Epithelial cell of esophagus (primary cell): ENCODE measurements around the gene SLC5A9.

Source experiments
- DNase-seq: peaks from one replicate; pipeline ENCODE4 v3.0.0; 2010; ENCODE audit warnings: low read depth
- H3K4me3 ChIP-seq: 2 replicates; pipeline ENCODE4 v1.5.1; 2011; ENCODE audit warnings: mild to moderate bottlenecking, low read length, control low read depth
- TF ChIP-seq, protein P1 (sequence below): IDR thresholded peaks from 2 replicates; pipeline ENCODE4 v1.5.1; 2011; ENCODE audit warnings: low read depth, mild to moderate bottlenecking, low read length, control low read depth, inconsistent platforms; ENCODE audit not compliant: insufficient read depth; ENCODE audit errors: missing control alignments

The SLC5A9 gene

GRCh38 chr1:48222501-48223242 lies at the start of gene SLC5A9:
TSS of gene SLC5A9 (plus strand) at chr1:48222716. CDS start at chr1:48222737, 21 bp downstream.
- TF ChIP-seq, protein P1, sequence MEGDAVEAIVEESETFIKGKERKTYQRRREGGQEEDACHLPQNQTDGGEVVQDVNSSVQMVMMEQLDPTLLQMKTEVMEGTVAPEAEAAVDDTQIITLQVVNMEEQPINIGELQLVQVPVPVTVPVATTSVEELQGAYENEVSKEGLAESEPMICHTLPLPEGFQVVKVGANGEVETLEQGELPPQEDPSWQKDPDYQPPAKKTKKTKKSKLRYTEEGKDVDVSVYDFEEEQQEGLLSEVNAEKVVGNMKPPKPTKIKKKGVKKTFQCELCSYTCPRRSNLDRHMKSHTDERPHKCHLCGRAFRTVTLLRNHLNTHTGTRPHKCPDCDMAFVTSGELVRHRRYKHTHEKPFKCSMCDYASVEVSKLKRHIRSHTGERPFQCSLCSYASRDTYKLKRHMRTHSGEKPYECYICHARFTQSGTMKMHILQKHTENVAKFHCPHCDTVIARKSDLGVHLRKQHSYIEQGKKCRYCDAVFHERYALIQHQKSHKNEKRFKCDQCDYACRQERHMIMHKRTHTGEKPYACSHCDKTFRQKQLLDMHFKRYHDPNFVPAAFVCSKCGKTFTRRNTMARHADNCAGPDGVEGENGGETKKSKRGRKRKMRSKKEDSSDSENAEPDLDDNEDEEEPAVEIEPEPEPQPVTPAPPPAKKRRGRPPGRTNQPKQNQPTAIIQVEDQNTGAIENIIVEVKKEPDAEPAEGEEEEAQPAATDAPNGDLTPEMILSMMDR = no peak
- no peak within 1 kb of the TSS for H3K4me3 ChIP-seq
- no peak for DNase-seq

- DNase-seq = no peak
- TF ChIP-seq, protein P1 = no peak
- no peak overlapping the region for H3K4me3 ChIP-seq
Observed at GRCh38 chr1:48175116-48175515, 47.4 kb upstream of the SLC5A9 start.

GRCh38 chr1:48177257-48177656 lies 45.3 kb upstream of the SLC5A9 start:
- TF ChIP-seq, protein P1 = no peak
- no peak for DNase-seq
- H3K4me3 ChIP-seq = no peak overlapping the region

DNA sequence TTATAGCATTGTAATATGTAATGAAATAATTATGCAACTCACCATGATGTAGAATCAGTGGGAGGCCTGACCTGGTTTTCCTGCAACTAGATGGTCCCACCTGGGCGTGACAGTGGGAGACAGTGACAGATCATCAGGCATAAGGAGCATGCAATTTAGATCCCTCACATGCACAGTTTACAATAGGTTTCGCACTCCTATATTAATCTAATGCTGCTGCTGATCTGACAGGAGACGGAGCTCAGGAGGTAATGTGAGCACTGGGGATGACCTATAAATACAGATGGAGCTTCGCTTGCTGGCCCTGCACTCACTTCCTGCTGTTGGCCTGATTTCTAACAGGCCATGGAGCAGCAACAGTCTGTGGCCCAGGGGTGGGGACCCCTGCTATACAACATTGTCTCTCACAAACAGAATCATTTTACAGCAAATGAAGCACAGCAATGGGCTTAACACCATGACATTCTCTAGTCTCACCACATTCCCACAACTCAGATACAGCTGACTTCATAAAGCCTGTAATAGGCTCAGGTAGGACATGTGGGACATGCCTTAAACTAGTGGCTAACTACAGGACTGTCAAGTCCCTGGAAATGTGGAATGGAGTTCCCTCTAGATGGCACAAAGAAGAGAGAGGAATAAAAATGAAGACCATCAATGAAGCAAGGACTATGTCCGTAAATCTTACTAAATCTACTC lies 40.7 kb upstream of the SLC5A9 start:
- no peak overlapping the region for H3K4me3 ChIP-seq
- DNase-seq = no peak
- TF ChIP-seq, protein P1 = no peak

DNA sequence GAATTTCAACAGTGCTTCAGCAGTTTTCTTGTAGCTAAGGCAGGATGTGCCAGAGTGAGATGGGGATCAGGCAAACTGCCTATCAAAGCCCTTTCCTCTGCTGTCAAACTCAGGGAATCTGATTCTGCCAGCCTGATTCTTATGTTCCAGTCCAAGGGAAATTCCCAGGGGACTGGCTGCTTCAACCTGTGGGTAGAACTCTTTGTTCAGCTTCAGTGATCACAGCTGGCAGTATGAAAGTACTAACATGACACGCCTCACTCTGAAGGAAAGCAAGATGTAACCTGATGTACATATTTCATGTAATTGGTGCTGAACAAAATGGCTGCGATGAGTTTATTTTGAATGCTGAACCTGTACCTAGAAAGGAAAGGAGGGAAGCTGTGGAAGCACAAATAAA lies 40.1 kb upstream of the SLC5A9 start:
- TF ChIP-seq, protein P1 = no peak
- DNase-seq = peak; percentile 15
- H3K4me3 ChIP-seq = no peak overlapping the region

DNA sequence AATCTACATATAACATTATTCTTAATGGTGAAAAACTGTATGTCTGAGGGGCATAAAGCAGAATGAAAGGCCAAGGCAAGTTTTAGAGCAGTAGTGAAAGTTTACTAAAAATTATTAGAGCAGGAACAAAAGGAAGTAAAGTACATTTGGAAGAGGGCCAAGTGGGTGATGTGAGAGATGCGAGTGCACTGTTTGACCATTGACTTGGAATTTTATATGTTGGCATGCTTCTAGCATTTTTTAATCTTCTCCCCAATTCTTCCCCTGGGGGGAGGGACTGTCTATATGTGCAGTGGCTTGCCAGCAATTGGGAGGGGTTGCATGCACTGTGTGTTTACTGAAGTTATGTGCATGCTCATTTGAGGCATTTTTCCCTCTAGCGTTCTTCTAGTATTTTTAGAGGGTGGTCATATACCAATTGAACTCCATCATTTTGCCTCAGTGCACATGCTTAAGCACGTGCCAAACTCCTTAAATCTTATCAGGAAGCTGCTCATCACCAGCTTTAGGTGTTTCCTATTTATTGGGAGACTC lies 36.1 kb upstream of the SLC5A9 start:
- no peak for DNase-seq
- no peak overlapping the region for H3K4me3 ChIP-seq
- TF ChIP-seq, protein P1 = no peak
